OCI-LY1 (cell line): ENCODE results near the gene SPNS2.

Source experiments
- H2AFZ ChIP-seq: fragments of 200-600 bp; sonication (generic), shearing (Covaris generic); 2 replicates; pipeline ENCODE4 v1.6.0; 2014; ENCODE audit warnings: antibody characterized with exemption, mild to moderate bottlenecking, low read length
- H3F3A ChIP-seq: fragments of 200-600 bp; sonication (generic), shearing (Covaris generic); 2 replicates; pipeline ENCODE4 v1.6.0; 2014; ENCODE audit warnings: mild to moderate bottlenecking, antibody characterized with exemption, low read length, moderate library complexity; ENCODE audit not compliant: insufficient read depth
- H3K27ac ChIP-seq: fragments of 200-600 bp; sonication (generic); 2 replicates; pipeline ENCODE4 v1.5.1; 2014; ENCODE audit warnings: low read length, mixed run types, mild to moderate bottlenecking, low read depth; ENCODE audit not compliant: poor library complexity, severe bottlenecking
- H3K27me3 ChIP-seq: fragments of 200-600 bp; sonication (generic); 2 replicates; pipeline ENCODE4 v1.6.0; 2014; ENCODE audit warnings: antibody characterized with exemption, mild to moderate bottlenecking, low read length, moderate library complexity; ENCODE audit not compliant: insufficient read depth
- H3K36me3 ChIP-seq: fragments of 200-600 bp; sonication (generic); 2 replicates; pipeline ENCODE4 v1.6.1; 2014; ENCODE audit warnings: mild to moderate bottlenecking, antibody characterized with exemption, low read length, moderate library complexity, mixed read lengths; ENCODE audit not compliant: insufficient read depth
- H3K4me1 ChIP-seq: fragments of 200-600 bp; sonication (generic); 2 replicates; pipeline ENCODE4 v1.5.1; 2014; ENCODE audit warnings: mild to moderate bottlenecking, low read length, moderate library complexity; ENCODE audit not compliant: insufficient read depth, severe bottlenecking
- H3K4me2 ChIP-seq: fragments of 200-600 bp; sonication (generic), shearing (Covaris generic); 2 replicates; pipeline ENCODE4 v1.6.1; 2014; ENCODE audit warnings: low read length
- H3K4me3 ChIP-seq: fragments of 200-600 bp; sonication (generic); 2 replicates; pipeline ENCODE4 v1.5.1; 2014; ENCODE audit warnings: low read length, low read depth, mild to moderate bottlenecking, mixed read lengths; ENCODE audit not compliant: poor library complexity, severe bottlenecking
- H3K79me2 ChIP-seq: fragments of 200-600 bp; shearing (Covaris generic); 2 replicates; pipeline ENCODE4 v1.6.1; 2016; ENCODE audit warnings: mixed run types, low read length, mixed read lengths; ENCODE audit not compliant: insufficient read depth
- H3K9ac ChIP-seq: fragments of 200-600 bp; sonication (generic), shearing (Covaris generic); 2 replicates; pipeline ENCODE4 v1.6.1; 2014; ENCODE audit warnings: mild to moderate bottlenecking, low read length, mixed read lengths
- H3K9me2 ChIP-seq: fragments of 200-600 bp; sonication (generic), shearing (Covaris generic); 2 replicates; pipeline ENCODE4 v1.6.1; 2014; ENCODE audit warnings: low read depth, mild to moderate bottlenecking, low read length, mixed read lengths
- H3K9me3 ChIP-seq: fragments of 200-600 bp; shearing (Covaris generic); 2 replicates; pipeline ENCODE4 v1.6.1; 2014; ENCODE audit warnings: low read length, mixed read lengths
- H4K20me1 ChIP-seq: fragments of 200-600 bp; sonication (generic), shearing (Covaris generic); 2 replicates; pipeline ENCODE4 v1.6.0; 2016; ENCODE audit warnings: mild to moderate bottlenecking, low read length; ENCODE audit not compliant: insufficient read depth
- CTCF ChIP-seq: fragments of 200-600 bp; sonication (generic), shearing (Covaris generic); IDR thresholded peaks from 2 replicates; pipeline ENCODE4 v1.5.1; 2017; ENCODE audit warnings: mild to moderate bottlenecking, antibody characterized with exemption, low read length, moderate library complexity, mixed read lengths
- EZH2 ChIP-seq: fragments of 200-600 bp; sonication (generic), shearing (Covaris generic); IDR thresholded peaks from 2 replicates; pipeline ENCODE4 v1.8.0; 2017; ENCODE audit warnings: borderline replicate concordance, mixed run types, mild to moderate bottlenecking, antibody characterized with exemption, low read length, moderate library complexity, mixed read lengths

SPNS2 gene

GRCh38 chr17:4539025-4539424 is 40.3 kb downstream of the SPNS2 start:
- Histone ChIP-seq H3K9me2 (no peaks in the 10 kb centered on the region), H3F3A (no peaks in the 10 kb centered on the region), H2AFZ (no peak overlapping the region), H3K4me2 (no peak overlapping the region), H3K27ac (no peak overlapping the region), H3K27me3 (no peaks in the 10 kb centered on the region), H3K36me3 (peaks cover 70% of the 10 kb centered on the region), H3K9me3 (no peaks in the 10 kb centered on the region), H3K79me2 (no peaks in the 10 kb centered on the region), H3K4me3 (no peak overlapping the region), H4K20me1 (no peaks in the 10 kb centered on the region), H3K4me1 (no peaks in the 10 kb centered on the region), H3K9ac (no peak overlapping the region)
- no peak for TF ChIP-seq CTCF
- no peak for TF ChIP-seq EZH2

GRCh38 chr17:4539576-4540223 is 41.0 kb downstream of the SPNS2 start:
- H3K79me2 ChIP-seq: no peaks in the 10 kb centered on the region
- H2AFZ ChIP-seq: no peak overlapping the region
- H3K27me3 ChIP-seq: no peaks in the 10 kb centered on the region
- TF ChIP-seq EZH2 (no peak), CTCF (no peak)
- H3K4me1 ChIP-seq: no peaks in the 10 kb centered on the region
- H3K9me2 ChIP-seq: no peaks in the 10 kb centered on the region
- no peaks in the 10 kb centered on the region for H3K9me3 ChIP-seq
- no peak overlapping the region for H3K4me3 ChIP-seq
- no peak overlapping the region for H3K27ac ChIP-seq
- no peak overlapping the region for H3K9ac ChIP-seq
- no peaks in the 10 kb centered on the region for H4K20me1 ChIP-seq
- H3K36me3 ChIP-seq: peaks cover 77% of the 10 kb centered on the region
- H3K4me2 ChIP-seq: no peak overlapping the region
- no peaks in the 10 kb centered on the region for H3F3A ChIP-seq

DNA sequence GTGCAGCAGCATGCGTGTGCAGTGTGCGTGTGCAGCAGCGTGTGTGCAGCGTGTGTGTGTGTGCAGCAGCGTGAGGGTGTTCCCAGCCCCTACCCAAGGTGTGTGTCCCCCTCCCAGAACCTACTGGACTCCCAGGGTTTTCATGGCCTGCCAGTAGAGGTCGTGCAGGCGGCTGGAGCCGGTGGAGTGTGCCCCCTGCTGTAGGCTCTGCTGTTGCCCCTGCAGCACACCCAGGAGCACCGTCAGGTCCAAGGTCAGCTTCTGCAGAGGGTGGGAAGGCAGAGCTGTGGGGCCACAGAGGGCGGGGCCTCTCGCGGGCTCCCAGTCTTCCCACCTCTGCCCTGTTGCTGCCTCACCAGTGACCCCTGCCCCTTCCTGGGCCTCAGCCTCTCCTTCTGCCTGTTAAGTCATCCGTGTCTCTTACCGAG is 41.6 kb downstream of the SPNS2 start:
- Histone ChIP-seq H3K27me3 (no peaks in the 10 kb centered on the region), H3K4me2 (no peak overlapping the region), H4K20me1 (no peaks in the 10 kb centered on the region), H3K36me3 (peaks cover 80% of the 10 kb centered on the region), H3K9me2 (no peaks in the 10 kb centered on the region), H3K4me3 (no peak overlapping the region), H3K4me1 (no peaks in the 10 kb centered on the region), H3K79me2 (no peaks in the 10 kb centered on the region), H3K9ac (no peak overlapping the region), H3K27ac (no peak overlapping the region), H3K9me3 (no peaks in the 10 kb centered on the region), H3F3A (no peaks in the 10 kb centered on the region), H2AFZ (no peak overlapping the region)
- TF ChIP-seq CTCF: peak; percentile 53; the same call in 1 of the 2 replicates
- TF ChIP-seq EZH2: no peak
